Left forelimb (tissue), 1 donor: ENCODE data around the gene SP1.
"Not testable (repeated sequence)": the region's sequence is repeated elsewhere in the genome, so short reads cannot be mapped to it uniquely, and the experiment has no call there.

Experiments
- DNase-seq: peaks from one replicate; pipeline ENCODE4 v3.0.0-alpha.2; 2018; ENCODE audit warnings: low spot score

Gene SP1

DNA sequence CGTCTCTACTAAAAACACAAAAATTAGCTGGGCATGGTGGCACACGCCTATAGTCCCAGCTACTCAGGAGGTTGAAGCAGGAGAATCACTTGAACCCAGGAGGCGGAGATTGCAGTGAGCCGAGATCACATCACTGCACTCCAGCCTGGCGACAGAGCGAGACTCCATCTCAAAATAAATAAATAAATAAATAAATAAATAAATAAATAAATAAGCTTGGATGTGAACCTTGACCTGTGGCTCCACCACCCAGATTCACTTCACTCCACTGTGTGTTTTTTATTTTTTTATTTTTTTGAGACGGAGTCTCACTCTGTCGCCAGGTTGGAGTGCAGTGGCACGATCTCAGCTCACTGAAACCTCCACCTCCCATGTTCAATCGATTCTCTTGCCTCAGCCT is 18.3 kb upstream of the SP1 start:
- not testable (repeated sequence) for DNase-seq

DNA sequence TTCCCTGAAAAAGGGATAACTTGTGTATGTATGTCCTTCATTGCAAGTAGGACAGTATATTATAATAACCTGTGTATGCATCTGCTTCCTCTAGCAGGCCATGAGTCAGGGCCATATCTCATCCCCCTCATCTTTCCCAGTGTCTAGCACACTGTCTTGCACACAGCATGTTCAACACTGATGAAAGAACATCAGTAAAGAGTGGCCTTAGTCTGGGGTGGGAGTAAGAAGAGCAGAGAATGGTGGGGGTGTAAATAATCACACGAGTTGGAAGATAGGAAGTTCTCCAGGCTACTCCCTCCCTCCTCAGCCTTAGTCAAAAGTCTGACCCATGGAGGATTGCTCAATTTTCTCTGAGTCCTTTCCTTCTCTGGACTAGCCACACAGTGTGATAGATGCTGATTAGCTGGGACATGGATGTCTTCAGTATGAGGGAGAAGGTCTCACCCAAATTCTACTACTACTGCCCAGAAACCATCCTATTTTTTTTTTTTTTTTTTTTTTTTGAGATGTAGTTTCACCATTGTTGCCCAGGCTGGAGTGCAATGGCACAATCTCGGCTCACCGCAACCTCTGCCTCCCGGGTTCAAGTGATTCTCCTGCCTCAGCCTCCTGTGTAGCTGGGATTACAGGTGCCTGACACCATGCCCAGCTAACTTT is 14.6 kb upstream of the SP1 start:
- DNase-seq: no peak

DNA sequence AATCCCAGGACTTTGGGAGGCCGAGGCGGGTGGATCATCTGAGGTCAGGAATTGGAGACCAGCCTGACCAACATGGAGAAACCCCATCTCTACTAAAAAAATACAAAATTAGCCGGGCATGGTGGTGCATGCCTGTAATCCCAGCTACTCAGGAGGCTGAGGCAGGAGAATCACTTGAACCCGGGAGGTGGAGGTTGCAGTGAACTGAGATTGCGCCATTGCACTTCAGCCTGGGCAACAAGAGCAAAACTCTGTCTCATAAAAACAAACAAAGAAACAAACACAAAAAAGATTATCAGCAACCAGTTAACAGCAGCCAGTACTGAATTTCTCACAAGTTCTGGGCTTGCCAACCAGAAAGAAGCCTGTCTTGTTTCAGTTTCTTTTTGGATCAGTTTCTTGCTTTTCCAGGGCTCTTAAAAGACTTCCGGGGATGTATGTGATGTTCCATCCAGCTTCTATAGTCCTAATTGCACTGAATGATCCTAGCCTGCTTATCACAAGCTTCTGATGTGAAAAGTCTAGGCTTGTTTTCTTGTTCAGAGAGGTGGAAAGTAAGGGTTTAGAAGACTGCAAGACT is 6.3 kb upstream of the SP1 start:
- DNase-seq: not testable (repeated sequence)

DNA sequence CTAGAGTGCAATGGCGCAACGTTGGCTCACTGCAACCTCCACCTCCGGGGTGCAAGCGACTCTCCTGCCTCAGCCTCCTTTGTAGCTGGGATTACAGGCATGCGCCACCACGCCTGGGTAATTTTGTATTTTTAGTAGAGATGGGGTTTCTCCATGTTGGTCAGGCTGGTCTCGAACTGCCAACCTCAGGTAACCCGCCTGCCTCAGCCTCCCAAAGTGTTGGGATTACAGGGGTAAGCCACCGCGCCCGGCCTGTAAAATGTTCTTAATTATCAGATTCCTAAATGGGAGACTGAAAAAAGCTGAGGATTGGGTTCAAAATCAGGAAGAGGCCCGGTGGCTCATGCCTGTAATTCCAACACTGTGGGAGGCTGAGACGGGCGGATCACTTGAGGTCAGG is 5.7 kb upstream of the SP1 start:
- not testable (repeated sequence) for DNase-seq

DNA sequence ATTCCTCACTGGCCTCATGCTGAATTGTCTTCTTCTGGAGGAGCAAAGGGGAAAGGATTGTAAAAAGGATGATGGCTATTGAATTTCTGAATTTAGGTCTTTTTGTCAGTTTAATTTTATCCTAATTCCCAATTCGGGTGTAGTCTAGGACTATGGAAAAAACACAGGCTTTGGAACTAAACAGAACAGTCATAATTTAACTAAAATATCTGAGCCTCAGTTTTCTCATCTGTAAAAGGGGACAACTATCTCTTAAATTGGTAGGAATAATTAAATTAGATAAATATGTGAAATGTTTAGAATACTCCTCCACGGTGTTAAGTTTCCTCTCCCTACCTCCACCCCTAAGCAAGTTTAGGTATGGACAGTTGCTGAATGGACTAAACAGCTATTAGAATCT is 3.2 kb upstream of the SP1 start:
- no peak for DNase-seq

DNA sequence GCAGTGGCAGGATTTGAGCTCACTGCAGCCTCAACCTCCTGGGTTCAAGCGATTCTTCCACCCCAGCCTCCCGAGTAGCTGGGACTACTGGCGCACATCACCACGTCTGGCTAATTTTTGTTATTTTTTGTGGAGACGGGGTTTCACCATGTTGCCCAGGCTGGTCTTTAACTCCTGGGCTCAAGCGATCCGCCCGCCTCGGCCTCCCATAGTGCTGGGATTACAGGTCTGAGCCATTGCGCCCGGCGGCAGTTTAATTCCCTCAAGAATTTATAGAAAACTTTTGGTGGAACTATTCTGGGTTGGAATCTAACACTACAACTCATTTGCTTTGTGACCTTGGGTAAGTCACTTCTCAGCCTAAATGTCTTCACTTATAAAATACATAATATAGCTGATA is 1.8 kb upstream of the SP1 start:
- no peak for DNase-seq

DNA sequence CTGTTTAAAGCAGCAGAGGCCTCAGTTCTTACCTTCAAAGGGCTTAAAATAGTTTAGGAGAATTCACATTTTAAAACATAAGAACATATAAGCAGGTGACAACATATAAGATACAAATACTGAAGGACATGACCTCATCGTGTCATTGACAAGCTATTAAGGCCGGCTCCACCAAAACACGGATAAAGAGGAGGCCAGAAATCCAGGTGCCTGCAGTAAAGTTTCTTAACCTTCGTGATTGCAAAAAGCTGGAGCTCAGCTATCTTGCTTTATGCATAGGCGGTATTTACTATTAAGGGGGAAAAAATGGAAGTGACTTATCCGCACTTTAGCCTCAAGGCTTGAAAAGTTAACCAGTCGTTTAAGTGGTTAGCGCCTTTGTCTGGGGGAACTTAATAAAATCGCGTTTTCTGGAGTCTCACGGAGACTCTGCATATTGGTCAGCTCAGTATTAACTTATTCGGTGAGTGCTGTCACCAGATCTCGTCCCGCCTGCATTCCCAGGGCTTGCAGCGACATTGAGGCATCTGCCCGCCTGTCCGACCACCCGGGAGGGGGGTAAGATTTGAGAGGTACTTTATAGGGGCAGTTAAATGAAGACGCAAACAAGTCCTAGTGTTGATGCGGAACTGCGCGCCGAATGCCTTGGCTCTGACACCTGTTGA is 1.1 kb upstream of the SP1 start:
- DNase-seq: no peak

DNA sequence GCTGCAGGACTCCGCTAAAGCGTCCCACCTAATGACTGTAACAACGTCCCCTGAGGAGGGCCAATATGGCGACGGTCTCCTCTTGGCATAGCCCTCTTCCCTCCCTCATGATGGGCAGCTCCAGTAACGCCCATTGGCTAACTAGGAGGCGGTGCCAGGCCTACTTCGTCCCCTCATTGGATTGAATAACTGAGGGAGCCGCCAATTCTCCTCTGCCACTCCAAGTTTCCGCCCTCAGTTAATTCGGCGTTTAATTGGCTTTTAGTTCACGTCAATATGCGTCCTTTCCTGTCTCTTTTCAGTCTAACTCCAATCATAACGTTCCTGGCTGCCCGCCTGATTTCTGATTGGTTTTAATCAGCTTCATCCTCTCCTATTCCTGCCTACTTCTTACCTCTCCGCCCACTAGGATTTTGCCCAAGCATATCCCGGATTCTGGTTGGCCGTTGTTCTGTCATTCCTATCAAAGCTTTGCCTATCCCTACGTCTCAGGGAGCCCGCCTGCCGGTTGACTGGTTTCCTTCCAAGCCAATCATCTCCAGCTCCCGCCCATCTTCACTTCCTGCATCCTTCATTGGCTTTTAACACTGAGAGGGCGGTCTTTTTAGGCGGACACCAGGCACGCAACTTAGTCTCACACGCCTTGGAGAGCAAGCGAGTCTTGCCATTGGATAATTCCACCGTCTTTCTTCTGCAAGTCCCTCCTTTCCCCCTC is 430 bp upstream of the SP1 start:
- peak; percentile 99 for DNase-seq

DNA sequence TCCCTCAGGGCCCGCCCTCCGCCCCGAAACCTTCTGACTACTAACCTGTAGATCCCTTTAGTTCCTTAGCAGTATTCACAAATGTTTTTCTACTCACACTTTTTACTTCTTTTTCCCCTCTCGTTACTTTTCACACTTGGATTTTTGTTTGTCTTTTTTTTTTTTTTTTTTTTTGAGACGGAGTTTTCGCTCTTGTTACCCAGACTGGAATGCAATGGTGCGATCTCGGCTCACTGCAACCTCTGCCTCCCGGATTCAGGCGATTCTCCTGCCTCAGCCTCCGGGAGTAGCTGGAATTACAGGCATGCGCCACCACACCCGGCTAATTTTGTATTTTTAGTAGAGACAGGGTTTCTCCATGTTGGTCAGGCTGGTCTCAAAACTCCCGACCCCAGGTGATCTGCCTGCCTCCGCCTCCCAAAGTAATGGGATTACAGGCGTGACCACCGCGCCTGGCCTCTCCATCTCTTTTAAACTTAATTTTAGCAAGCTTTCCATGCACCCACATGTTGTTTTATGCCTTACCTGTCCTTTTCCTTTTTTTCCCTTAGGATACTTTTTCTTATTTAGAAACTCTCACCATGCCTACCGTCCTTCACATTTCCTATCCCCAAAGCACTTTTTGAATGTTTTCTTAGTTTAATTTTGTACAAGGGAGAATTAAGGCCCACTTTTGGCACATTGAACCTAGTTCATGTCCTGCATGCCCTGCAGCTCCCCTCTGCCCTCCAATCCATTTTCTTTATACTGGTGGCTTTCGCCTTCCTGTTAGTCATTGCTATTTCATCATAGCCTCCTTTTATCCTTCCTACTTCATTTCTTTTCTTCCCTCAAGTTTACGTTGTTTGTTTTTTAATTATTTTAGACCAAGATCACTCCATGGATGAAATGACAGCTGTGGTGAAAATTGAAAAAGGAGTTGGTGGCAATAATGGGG is 1.1 kb downstream of the SP1 start:
- no peak for DNase-seq

DNA sequence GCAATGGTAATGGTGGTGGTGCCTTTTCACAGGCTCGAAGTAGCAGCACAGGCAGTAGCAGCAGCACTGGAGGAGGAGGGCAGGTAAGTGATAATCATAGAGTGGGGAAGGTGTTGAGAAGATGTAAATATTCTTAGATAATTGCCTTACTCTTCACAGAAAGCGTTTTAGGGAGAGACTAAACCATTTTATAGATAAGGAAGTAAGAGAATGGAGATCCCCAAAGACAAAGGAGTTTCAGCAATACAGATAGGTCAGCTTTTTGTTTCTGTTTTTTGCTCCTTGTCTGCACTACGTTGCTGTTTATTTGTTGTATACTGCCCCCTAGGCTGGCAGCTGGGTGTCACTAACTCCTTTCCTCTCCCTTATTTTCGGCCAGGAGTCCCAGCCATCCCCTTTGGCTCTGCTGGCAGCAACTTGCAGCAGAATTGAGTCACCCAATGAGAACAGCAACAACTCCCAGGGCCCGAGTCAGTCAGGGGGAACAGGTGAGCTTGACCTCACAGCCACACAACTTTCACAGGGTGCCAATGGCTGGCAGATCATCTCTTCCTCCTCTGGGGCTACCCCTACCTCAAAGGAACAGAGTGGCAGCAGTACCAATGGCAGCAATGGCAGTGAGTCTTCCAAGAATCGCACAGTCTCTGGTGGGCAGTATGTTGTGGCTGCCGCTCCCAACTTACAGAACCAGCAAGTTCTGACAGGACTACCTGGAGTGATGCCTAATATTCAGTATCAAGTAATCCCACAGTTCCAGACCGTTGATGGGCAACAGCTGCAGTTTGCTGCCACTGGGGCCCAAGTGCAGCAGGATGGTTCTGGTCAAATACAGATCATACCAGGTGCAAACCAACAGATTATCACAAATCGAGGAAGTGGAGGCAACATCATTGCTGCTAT is 2.0 kb downstream of the SP1 start:
- DNase-seq: no peak

DNA sequence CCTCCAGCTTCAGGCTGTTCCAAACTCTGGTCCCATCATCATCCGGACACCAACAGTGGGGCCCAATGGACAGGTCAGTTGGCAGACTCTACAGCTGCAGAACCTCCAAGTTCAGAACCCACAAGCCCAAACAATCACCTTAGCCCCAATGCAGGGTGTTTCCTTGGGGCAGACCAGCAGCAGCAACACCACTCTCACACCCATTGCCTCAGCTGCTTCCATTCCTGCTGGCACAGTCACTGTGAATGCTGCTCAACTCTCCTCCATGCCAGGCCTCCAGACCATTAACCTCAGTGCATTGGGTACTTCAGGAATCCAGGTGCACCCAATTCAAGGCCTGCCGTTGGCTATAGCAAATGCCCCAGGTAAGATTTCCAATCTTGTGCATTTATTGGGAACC is 3.3 kb downstream of the SP1 start:
- no peak for DNase-seq

DNA sequence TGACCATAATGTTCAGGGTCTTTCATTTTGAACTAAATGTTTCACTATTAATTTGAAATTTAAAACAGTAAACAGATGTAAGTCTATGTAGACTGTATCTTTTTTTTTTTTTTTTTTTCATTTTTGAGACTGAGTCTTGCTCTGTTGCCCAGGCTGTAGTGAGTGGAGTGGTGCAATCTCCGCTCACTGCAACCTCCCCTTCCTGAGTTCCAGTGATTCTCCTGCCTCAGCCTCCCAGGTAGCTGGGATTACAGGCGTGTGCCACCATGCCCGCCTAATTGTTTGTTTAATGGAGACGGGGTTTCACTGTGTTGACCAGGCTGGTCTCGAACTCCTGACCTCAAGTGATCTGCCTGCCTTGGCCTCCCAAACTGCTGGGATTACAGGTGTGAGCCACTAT is 6.4 kb downstream of the SP1 start:
- not testable (repeated sequence) for DNase-seq

DNA sequence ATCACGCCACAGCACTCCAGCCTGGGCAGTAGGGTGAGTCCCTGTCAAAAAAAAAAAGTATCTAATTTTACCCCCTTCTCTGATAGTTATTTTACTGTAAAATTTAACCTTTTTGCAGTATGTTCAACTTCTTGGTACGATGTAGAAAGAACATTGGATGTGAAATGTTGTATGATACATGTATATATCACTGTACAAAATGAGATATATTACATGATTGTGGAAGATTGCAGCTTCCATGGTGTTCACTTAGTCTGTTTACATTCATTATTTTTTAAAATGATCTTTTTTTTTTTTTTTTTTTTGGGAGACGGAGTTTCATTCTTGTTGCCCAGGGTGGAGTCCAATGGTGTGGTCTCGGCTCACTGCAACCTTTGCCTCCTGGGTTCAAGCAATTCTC is 9.0 kb downstream of the SP1 start:
- no peak for DNase-seq

DNA sequence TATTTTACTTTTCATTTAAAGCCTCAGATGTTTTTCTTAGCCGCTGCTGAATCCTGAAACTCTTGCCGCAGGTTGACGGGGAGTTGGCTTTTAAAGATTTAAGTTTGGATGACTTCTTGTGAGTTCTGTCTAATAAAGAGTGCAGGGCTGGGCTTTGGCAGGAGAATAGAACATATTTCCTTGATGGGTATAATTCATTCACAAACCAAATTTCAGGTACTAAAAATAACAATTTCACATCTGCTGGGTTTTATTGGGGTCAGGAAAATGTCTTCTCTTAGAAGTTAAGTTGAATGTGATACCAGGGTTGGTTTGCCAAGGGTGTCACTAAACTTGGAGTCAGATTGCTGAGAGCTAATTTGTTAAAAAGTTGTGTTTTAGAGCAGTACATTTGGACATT is 9.7 kb downstream of the SP1 start:
- no peak for DNase-seq

DNA sequence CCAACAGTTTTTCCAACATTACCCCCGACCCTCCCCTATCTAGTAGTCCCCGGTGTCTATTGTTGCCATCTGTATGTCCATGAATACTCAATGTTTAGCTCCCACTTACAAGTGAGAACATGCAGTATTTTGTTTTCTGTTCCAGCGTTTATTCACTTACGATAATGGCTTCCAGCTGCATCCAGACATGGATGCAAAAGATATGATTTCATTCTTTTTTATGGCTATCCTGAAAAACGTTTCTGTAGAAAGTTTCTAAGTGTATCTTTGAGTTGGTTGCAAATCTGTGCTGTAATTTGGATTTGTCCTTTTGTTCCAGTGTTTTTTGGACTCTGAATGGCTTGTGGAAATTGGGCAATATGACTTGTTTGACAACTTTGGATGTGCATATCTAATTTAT is 11.7 kb downstream of the SP1 start:
- no peak for DNase-seq

DNA sequence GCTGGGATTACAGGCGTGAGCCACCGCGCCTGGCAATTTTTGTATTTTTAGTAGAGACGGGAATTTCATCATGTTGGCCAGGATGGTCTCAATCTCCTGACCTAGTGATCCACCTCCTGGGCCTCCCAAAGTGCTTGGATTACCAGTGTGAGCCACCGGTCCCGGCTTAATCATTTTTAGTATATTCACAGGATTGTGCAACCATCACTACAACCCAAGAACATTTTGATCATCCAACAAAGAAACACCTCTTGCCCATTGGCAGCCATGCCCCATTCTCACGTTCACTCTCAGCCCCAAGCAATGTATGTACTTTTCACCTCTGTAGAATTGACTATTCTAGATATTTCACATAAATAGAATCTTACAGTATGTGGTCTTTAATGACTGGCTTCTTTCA is 19.9 kb downstream of the SP1 start:
- no peak for DNase-seq

DNA sequence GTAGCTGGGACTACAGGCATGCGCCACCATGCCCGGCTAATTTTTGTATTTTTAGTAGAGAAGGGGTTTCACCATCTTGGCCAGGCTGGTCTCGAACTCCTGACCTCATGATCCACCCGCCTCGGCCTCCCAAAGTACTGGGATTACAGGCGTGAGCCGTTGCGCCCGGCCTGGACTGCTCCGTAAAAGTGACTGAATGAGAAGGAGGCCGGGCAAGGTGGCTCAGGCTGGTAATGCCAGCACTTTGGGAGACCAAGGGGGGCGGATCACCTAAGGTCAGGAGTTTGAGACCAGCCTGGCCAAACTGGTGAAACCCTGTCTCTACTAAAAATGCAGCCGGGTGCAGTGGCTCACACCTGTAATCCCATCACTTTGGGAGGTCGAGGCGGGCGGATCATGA is 22.4 kb downstream of the SP1 start:
- not testable (repeated sequence) for DNase-seq

DNA sequence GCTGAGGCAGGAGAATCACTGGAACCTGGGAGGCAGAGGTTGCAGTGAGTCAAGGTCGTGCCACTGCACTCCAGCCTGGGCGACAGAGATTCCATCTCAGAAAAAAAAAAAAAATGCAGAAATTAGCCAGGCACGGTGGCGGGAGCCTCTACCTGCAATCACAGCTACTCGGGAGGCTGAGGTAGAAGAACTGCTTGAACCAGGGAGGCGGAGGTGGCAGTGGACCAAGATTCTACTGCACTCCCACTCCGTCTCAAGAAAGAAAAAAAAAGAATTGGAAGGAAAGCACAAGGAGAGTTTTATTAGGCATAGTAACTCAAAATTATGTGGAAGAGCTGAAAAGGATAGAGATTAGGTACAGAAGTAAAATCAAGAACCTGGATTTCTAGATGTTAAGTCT is 22.9 kb downstream of the SP1 start:
- no peak for DNase-seq

DNA sequence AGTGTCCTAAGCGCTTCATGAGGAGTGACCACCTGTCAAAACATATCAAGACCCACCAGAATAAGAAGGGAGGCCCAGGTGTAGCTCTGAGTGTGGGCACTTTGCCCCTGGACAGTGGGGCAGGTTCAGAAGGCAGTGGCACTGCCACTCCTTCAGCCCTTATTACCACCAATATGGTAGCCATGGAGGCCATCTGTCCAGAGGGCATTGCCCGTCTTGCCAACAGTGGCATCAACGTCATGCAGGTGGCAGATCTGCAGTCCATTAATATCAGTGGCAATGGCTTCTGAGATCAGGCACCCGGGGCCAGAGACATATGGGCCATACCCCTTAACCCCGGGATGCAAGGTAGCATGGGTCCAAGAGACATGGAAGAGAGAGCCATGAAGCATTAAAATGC is 31.0 kb downstream of the SP1 start:
- no peak for DNase-seq

DNA sequence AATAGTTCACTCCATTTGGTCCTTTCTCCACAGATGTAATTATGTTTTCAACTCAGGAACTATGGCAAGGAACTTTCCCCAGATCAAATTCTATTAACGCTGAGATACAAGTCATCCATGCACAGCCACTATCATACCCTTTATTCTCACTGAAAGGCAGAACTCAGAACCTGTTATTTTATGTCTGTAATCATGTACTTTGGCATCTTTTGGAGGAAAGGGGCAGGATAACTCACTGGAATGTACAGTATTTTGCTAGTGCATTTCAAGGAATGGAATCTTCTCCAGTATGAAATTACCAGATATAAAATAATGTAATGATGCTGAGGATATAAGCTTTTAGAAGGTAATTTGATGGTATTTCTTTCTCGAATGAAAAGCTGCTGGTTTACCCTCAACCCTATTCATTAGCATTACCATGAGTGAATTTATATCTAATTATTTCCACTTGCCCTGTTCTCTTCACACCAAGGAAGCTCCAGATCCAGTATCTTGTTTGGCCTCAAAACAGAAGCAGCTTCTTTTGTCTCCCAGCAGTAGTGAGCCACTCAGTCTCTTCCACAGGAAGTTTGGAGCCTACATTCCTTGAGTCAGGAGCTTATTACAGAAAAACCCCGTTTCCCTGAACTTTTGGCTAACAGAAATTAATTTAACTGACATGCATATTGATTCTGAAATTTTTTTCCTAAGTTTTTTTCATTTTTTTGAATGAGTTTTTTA is 33.7 kb downstream of the SP1 start:
- no peak for DNase-seq
